ENCODE measurements around the gene DGKG.

Gene DGKG

DNA sequence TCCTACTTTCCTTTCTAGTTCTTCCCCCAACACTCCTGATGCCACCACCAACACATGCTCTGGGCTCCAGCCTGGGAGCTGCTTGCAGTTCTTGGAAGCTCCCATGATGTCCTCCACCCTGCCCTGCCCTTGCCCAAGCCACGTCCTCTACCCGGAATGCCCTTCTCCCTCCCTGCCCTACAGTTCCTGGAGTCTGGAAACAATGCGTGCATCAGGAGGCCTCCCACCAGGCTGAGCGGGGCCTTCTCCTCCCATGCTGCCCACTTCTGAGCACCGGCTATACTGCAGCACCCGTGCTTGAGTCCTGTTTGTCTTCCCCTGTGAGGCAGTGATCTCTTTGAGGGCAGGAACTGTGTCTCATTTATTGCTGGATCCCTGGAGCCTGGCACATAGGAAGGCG is 44.6 kb downstream of the DGKG start:
- no peak for DNase-seq

- DNase-seq = no peak
These were observed 45.3 kb downstream of the DGKG start for GRCh38 chr3:186316666-186317260.

DNA sequence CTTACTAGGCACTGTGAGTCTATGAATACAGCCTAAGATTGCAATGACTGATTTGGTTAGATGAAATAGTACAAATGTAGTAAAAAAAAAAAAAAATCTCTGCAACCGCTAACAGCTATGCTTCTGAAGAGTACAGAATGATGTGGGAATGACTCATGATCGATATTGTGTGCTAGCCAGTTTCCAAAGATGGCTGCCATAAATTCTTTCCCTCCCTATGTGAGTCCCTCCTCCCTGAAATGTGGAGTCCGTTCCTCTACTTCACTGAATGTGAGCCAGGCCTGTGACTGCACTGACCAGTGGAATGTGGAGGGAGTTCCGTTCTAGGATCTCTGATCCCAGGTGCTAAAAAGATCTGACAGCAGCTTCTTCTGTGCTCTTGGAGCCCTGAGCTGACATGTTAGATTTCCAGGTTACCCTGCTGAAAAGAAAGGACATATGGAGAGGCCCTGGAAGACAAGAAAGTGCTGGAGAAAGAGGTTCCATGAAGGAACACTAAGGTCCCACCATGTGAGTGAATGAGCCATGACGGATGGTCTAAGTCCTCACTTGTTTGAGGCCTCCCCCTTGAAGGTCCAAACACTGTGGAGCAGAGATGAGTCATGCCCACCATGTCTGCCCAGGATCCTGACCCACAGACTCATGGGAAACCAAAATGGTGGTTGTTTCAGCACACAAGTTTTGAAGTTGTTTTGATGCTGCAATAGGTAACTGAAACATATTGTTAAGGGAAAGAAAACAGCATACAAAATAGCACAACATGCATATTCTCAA is 46.3 kb downstream of the DGKG start:
- no peak for DNase-seq

GRCh38 chr3:186314896-186315295 is 47.1 kb downstream of the DGKG start:
- DNase-seq = no peak

DNA sequence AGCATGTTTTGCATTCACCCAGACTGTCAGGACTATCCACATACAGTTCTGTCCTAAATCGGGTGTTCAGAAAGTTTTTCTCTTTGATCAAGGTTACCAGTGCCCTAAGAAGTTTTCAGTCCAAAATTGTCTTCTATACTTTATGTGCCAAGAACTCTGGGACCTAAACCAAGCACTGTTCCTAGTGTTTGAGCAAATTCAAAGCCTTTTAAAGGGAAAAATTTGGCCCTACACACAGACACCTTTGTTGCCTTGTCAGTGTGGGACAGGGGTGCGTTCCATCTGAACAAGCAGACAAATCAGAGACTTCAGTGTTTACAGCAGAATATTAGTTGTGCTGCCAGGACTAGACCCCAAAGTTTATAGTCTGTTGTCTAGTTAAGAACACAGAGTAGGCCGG is 50.6 kb downstream of the DGKG start:
- no peak for DNase-seq

- DNase-seq = no peak
These were observed 53.5 kb downstream of the DGKG start for GRCh38 chr3:186308549-186308948.

DNA sequence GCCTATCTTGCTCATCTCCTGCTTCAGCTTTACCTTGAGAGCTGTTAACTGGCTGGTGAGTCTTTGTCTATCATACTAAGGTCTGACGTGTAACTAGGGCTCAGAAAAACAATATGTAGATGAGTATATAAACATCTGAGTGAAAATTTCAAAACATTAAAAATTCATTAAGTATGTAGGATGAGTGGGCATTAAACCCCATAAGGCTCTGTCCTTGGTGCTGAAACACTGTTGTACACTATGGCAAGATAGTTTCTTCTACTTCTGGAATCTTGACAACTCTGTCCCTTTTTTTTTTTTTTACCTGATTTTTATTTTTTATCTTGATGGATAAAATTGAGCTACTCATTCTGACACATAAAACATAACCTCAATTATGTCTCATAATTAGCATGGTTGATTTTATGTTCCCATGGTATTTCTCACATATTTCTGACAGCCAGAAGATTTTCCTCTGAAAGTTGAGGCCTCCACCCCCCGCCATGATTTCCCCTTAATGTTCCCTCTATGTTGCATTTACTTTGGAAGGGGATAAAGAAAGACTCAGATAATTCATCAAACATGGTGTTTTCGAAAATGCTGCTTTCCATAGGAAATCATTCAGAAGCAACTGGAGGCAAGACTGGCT is 54.3 kb downstream of the DGKG start:
- DNase-seq = peak; percentile 7

- no peak for DNase-seq
These were observed 56.7 kb downstream of the DGKG start for GRCh38 chr3:186305286-186305685.

DNA sequence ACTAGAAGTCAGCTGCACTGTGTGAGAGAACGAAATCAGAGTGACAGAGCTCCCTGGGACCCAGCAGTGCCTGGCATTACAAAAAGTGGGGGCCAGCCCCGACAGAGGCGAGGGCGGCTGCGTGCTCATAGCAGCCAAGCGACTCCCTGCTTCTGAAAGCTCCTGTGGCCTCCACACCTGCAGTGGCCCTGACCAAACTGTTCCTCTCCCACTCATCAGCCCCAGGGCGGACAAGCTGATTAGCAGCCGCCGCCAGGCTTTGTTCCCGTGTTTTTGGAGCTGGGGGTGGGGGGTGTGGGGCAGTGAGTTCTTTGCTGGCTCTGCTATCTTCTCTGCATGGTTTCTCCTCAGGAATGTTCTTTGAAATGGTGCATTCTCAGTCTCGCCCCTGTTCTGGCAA is 58.1 kb downstream of the DGKG start:
- DNase-seq = no peak

GRCh38 chr3:186299327-186299726 is 62.7 kb downstream of the DGKG start:
- no peak for DNase-seq

- DNase-seq = no peak
These were observed 63.2 kb downstream of the DGKG start for GRCh38 chr3:186298876-186299275.

DNA sequence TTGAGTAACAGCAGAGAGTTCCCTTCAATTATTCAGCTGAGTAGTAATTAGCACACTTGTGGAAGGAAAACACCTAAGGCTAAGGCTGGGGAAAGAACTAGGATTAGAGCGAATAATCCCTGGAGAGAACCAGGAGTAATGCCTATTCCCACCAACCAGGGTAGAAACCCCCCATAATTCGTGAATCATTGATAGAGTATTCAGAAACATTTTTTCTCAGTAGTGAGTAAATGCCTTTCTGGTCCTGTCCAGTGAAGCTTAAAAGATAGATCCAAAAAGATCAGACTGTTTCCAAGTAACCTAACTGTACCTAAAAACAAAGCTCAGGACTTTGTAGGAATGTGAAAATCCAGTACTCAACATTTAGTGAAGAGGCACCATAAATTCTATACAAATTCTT is 71.2 kb downstream of the DGKG start:
- no peak for DNase-seq

DNA sequence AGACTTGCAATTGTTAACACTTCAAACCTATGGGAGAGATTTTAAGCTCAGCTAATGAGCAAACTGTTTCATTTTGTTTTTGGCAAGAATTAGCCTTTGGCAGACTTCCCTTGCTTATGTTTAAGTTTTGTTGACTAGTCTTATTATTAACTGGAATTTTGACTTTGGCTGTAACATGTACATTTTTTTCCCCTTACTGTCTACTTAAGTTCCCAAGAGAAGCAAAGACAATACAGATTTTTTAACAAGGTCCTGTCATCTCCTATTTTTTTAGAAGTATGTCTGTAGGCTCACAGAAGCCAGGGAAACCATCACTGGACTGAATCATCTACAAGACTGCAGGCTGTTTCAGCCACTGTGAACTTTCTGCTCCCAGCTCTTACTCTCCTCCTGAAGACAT is 74.3 kb downstream of the DGKG start:
- no peak for DNase-seq

DNA sequence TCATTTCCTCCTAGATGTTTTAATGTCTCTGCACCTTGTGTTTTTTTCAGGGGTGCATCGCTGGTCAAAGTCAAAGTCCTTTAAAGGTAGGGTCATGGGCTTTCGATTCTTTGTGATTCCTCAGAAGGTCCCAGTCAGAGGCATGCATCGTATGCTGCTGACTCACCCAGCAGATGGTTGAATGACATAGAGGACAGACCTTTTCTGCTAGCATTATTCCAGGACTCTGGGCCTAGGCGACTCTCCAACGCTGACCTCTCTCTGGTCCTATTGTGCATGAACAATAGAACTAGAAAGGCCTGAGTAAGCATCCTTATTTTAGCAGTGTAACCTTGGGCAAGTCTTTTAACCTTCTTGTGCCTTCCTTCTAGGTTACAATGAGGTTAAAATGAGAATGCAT is 75.9 kb downstream of the DGKG start:
- DNase-seq = no peak

DNA sequence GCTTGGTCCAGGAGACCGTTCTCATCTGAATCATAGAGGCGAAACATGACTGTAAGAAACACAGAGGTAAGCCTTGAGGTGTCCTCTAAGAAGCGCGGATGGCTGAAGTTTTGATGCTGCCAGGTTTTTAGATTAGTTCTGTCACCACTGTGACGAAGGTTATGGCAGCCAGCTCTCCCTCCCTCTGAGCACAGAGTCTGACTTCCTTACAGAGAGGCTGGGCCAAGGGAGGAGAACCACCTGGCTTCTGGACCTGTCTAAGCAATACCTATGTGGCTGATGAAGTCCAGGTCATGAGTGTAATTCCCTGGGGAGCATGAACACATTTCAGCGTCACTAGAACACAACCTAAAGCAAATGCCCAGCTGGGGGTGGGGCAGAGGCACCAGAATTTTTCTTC is 77.4 kb downstream of the DGKG start:
- DNase-seq = no peak

- no peak for DNase-seq
These were observed 77.7 kb downstream of the DGKG start for GRCh38 chr3:186284349-186284652.

GRCh38 chr3:186283651-186284348 is 78.2 kb downstream of the DGKG start:
- DNase-seq = no peak

DNA sequence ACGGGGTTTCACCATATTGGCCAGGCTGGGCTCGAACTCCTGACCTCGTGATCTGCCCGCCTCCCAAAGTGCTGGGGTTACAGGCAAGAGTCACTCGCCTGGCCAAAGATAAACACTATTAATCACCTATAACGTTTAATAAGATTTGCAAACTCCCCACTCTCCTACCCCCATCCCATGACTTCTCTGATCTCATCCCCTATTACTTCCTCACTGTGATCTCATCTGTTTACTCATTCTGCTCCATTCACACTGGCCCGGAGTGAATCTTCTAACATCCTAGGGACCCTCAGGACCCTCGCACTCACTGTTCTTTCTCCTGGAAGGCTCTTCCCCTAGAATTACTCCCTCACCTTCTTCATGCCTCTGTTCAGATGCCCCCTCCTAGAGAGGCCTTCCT is 78.9 kb downstream of the DGKG start:
- no peak for DNase-seq

GRCh38 chr3:186281176-186281575 is 80.9 kb downstream of the DGKG start:
- no peak for DNase-seq

GRCh38 chr3:186280737-186281136 is 81.3 kb downstream of the DGKG start:
- DNase-seq = no peak

DNA sequence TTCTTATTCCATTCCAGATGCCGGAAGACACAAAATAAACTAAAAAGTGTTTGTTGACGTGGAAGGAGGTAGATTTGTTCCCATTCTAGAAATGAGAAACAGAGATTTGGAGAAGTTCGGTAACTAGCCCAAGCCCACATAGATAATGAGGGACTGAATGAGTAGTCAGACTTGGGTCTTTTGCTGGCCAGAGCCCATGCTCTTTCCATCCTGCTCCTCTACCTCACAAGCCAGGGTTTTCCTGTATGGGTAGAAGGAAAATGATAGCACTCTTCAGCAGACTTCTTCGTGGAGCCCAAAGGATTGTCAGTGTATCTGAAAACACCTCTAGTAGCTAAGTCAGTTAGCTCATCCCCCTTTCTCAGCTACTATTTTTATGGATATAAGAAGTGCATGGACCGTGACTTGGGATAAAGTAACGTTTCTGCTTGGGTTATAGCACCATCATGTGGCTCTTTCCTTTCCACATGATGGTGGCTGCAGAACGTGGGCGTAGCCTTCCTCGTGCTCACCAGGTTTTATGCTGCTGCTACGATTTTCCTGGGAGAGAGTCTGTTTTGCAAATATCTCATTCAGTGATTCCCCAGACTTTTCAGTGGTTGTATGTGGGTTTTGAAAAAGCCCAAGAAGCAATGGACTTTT is 84.6 kb downstream of the DGKG start:
- no peak for DNase-seq

DNA sequence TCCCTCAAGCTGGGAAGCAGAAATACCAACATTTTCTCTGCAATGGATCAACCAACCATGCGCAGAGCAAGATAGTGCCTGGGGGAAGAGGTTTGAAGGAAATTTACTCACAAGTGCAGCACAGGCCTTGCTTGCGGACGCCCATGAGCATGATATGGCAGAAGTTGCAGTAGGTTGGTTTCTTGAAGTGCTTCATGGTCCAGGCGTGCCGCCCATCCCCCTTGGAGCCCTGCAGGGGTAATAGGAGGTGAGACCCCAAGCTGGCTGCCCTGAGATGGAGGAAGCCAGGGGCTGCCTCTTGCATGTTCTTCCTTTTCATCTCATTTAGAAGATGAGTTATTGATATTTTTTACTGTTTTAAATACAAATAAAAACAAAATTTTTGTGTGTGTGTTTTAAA is 86.6 kb downstream of the DGKG start:
- DNase-seq = no peak

DNA sequence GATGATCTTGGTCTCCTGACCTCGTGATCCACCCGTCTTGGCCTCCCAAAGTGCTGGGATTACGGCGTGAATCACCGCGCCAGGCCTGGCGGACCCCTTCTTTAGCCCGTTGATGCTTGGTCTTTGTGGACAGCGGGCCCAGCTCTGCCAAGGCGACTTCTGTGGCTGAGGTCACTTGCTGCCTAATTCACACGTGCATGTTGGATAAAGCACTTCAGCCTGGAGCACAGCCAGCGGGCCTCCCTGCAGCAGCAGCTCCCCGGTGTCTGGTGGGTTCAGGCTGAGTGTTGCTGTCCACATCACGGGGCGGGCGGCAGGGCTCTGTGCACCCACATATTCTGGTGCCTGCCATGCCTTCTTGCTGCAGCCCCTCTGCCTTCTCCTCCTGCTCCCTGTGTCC is 88.4 kb downstream of the DGKG start:
- no peak for DNase-seq

- DNase-seq = no peak
These were observed 91.3 kb downstream of the DGKG start for GRCh38 chr3:186270701-186271100.
